D721Med (cell line): Measurements from ENCODE around the gene C6.

Experiments used
- DNase-seq: peaks from one replicate; pipeline ENCODE4 v3.0.0; 2011; ENCODE audit warnings: low spot score; ENCODE audit not compliant: insufficient read length
- FAIRE-seq: peaks from 2 replicates; lab custom pipeline; 2011; peaks lifted over from hg19 to GRCh38; lab: Jason Lieb, UNC
- TF ChIP-seq, protein P1 (sequence below): IDR thresholded peaks from 2 replicates; pipeline ENCODE4 v1.5.1; 2012; ENCODE audit warnings: mild to moderate bottlenecking, control low read depth; ENCODE audit not compliant: insufficient read depth; ENCODE audit errors: missing control alignments

The C6 gene

DNA sequence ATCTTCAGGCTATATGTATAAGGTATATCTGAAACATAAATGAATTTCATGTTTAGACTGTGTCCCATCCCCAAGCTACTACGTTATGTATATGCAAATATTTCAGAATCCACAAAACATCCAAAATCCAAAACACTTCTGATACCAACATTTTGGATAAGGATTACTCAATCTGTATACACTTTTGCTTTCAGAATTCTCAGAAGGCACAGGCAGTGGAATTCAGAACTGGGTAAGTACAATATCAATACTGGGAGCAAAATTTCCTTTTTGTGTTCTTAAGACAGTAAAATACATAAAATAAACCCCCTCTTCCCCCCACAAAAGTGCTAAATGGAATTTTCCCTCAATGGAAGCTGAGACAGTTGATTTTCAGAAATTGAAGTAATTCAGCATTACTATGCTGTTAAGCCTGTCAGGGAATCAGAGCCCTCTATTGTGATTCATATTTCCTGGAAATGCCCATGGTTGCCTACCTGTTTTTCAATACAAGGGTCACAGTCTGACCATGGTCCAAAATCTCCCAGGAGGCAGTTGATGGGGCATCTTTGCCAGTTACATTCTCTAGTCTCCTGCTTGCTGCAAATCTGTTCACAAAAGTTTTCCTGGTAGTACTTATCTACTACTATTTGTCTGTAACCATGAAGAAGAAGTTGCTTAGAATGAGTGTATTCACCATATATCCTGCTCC is 12.1 kb downstream of the C6 start:
- TF ChIP-seq, protein P1, sequence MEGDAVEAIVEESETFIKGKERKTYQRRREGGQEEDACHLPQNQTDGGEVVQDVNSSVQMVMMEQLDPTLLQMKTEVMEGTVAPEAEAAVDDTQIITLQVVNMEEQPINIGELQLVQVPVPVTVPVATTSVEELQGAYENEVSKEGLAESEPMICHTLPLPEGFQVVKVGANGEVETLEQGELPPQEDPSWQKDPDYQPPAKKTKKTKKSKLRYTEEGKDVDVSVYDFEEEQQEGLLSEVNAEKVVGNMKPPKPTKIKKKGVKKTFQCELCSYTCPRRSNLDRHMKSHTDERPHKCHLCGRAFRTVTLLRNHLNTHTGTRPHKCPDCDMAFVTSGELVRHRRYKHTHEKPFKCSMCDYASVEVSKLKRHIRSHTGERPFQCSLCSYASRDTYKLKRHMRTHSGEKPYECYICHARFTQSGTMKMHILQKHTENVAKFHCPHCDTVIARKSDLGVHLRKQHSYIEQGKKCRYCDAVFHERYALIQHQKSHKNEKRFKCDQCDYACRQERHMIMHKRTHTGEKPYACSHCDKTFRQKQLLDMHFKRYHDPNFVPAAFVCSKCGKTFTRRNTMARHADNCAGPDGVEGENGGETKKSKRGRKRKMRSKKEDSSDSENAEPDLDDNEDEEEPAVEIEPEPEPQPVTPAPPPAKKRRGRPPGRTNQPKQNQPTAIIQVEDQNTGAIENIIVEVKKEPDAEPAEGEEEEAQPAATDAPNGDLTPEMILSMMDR = no peak
- FAIRE-seq (no peak), DNase-seq (no peak)

DNA sequence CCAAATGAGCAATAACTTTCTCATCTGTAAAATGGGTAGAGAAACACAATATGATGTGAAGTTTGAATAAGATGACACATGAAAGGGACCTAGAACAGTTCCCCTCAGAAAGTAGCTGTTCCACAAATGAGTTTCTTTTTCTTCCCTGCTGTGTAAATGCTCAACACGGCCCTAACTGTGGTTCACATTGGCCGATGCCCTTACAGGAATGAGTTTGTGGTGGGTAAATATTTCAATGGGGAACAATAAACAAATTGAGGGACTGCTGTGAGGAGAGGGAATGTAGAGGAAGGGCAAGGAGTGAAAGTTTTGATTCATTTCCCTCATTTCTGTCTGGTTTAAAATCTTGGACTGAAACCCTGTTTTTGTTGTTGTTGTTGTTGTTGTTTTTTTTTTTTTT is 12.8 kb downstream of the C6 start:
- TF ChIP-seq, protein P1 = no peak
- no peak for FAIRE-seq
- DNase-seq = no peak

- DNase-seq = no peak
- FAIRE-seq = no peak
- TF ChIP-seq, protein P1 = no peak
Observed at GRCh38 chr5:41199660-41200059, 13.7 kb downstream of the C6 start.

- DNase-seq (no peak), FAIRE-seq (no peak)
- TF ChIP-seq, protein P1 = no peak
Observed at GRCh38 chr5:41196197-41196596, 17.1 kb downstream of the C6 start.

- DNase-seq = no peak
- TF ChIP-seq, protein P1 = no peak
- FAIRE-seq = no peak
Observed at GRCh38 chr5:41195228-41195627, 18.1 kb downstream of the C6 start.

- DNase-seq (no peak), FAIRE-seq (no peak)
- TF ChIP-seq, protein P1 = no peak
Observed at GRCh38 chr5:41194339-41194738, 19.0 kb downstream of the C6 start.

GRCh38 chr5:41193456-41194205 is 19.7 kb downstream of the C6 start:
- DNase-seq = no peak
- TF ChIP-seq, protein P1 = no peak
- no peak for FAIRE-seq
